A673 (cell line): Measurements from ENCODE around the gene RPS21. TPM values are rescaled to one million over a fixed set of nuclear protein-coding genes. Genes with fewer than 3 reads are reported as not detected.

Source experiments
- BruUV-seq: library from RNA; stranded (reverse); fragments of 400-500 nt; replicated peaks from 2 replicates; lab custom pipeline; 2021; lab: Mats Ljungman, UMichigan
- CTCF ChIA-PET: fragments of 300-600 bp; sonication (Branson Sonifier 250); formaldehyde crosslinking; loops from one replicate; lab custom pipeline; 2022; ENCODE audit warnings: antibody characterized with exemption; lab: Charles Lee
- POLR2A ChIA-PET: fragments of 300-600 bp; sonication (Branson Sonifier 250); formaldehyde crosslinking; loops from one replicate; lab custom pipeline; 2022; ENCODE audit warnings: antibody characterized with exemption; ENCODE audit not compliant: low non-redundant PET; lab: Charles Lee
- DNase-seq: peaks from one replicate; pipeline ENCODE4 v3.0.0-alpha.2; 2015; ENCODE audit warnings: low spot score
- H3K27ac ChIP-seq: fragments of 200-600 bp; sonication (generic); 2 replicates; pipeline ENCODE4 v1.5.1; 2016; ENCODE audit warnings: mixed run types, low read depth, mild to moderate bottlenecking, mixed read lengths, antibody characterized with exemption, low read length; ENCODE audit not compliant: poor library complexity, severe bottlenecking
- H3K27me3 ChIP-seq: fragments of 200-600 bp; sonication (generic); replicated peaks from 2 replicates; pipeline ENCODE4 v1.6.1; 2017; ENCODE audit warnings: mixed run types, low read depth, mild to moderate bottlenecking, mixed read lengths, antibody characterized with exemption, low read length; ENCODE audit not compliant: insufficient read depth, poor library complexity
- H3K36me3 ChIP-seq: fragments of 200-600 bp; sonication (generic); 2 replicates; pipeline ENCODE4 v1.6.1; 2016; ENCODE audit warnings: mixed run types, mild to moderate bottlenecking, mixed read lengths, antibody characterized with exemption, low read length; ENCODE audit not compliant: insufficient read depth, poor library complexity, severe bottlenecking
- H3K4me1 ChIP-seq: fragments of 200-600 bp; sonication (generic); 2 replicates; pipeline ENCODE4 v1.6.1; 2017; ENCODE audit warnings: mixed run types, mild to moderate bottlenecking, mixed read lengths, antibody characterized with exemption, low read length; ENCODE audit not compliant: insufficient read depth, poor library complexity, severe bottlenecking
- H3K4me3 ChIP-seq: fragments of 200-600 bp; sonication (generic); 2 replicates; pipeline ENCODE4 v1.5.1; 2016; ENCODE audit warnings: low read depth, mixed run types, mild to moderate bottlenecking, mixed read lengths, low read length; ENCODE audit not compliant: poor library complexity, severe bottlenecking
- H3K9me3 ChIP-seq: fragments of 200-600 bp; sonication (generic); 2 replicates; pipeline ENCODE4 v1.6.1; 2016; ENCODE audit warnings: mixed run types, low read depth, mild to moderate bottlenecking, mixed read lengths, antibody characterized with exemption, low read length; ENCODE audit not compliant: poor library complexity, severe bottlenecking
- EZH2 ChIP-seq: fragments of 200-600 bp; sonication (generic); IDR thresholded peaks from 2 replicates; pipeline ENCODE4 v1.6.1; 2017; ENCODE audit warnings: borderline replicate concordance, low read depth, mild to moderate bottlenecking, mixed read lengths, antibody characterized with exemption, low read length; ENCODE audit not compliant: poor library complexity, severe bottlenecking
- intact Hi-C: fragments of 100-400 bp; cut with micrococcal nuclease; formaldehyde crosslinking; loops from one replicate; pipeline ENCODE4 v1.10.0; 2022; ENCODE audit not compliant: unreplicated experiment
- total RNA-seq: library from RNA; stranded (reverse); gene quantifications from 2 replicates; pipeline ENCODE4 v1.2.3, GENCODE V29; 2021
- TF ChIP-seq, protein P1 (sequence below): fragments of 300-800, 200-600 bp; sonication (generic); conservative IDR thresholded peaks from 2 replicates; pipeline ENCODE4 v1.5.1; 2017; ENCODE audit warnings: low read depth, mild to moderate bottlenecking, antibody characterized with exemption, low read length, moderate library complexity, mixed read lengths

Gene RPS21
- total RNA-seq, 1 experiment from 2014 or later, result 1,506 TPM

DNA sequence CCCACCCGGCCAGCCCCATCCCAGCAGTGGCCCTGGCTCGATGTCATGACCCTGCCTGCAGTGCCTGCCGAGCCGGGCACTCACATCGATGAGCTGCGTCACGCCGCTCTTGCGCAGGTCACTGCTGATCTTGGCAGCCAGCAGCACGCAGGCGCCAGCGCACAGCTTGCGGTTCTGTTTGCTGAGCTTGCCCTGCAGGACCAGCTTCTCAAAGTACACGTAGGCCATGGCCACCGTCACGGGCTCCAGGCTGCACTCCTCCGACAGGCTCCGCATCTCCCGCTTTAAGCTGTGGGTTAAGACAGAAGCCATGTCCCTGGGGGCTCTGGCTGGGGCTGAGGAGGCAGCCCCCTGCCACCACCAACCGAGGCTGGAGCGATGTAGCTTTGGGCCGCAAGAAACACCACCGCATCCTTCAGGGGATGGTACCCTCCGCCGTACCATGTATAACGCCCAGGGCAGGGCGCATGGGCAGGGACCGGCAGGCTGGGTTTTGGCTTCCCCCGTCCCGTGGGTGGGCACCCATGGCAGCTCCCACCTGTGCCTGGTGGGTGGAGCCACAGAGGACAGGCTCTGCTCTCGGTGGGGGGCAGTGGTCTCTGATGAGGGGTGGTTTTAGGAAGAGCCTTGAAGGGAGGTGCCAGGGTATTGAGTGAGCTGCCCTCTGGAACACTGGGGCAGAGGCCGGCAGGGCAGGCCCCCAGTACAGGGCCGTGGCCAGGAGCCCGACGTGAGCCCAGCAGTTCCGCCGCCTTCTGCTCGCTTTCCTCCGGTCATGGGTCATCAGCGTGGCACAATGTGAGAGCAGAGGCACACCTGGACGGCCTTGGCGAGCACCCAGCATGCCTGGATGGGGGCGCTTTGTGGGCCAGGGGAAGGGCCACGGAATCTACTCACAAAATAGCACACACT, 4.5 kb downstream of the RPS21 start:
- Histone ChIP-seq H3K4me1 (peaks cover 19% of the 10 kb centered on the region), H3K27me3 (no peaks in the 10 kb centered on the region), H3K27ac (no peak overlapping the region), H3K4me3 (no peak overlapping the region), H3K36me3 (peaks cover 44% of the 10 kb centered on the region), H3K9me3 (no peaks in the 10 kb centered on the region)
- CTCF ChIA-PET, result no interaction called here
- TF ChIP-seq, protein P1, sequence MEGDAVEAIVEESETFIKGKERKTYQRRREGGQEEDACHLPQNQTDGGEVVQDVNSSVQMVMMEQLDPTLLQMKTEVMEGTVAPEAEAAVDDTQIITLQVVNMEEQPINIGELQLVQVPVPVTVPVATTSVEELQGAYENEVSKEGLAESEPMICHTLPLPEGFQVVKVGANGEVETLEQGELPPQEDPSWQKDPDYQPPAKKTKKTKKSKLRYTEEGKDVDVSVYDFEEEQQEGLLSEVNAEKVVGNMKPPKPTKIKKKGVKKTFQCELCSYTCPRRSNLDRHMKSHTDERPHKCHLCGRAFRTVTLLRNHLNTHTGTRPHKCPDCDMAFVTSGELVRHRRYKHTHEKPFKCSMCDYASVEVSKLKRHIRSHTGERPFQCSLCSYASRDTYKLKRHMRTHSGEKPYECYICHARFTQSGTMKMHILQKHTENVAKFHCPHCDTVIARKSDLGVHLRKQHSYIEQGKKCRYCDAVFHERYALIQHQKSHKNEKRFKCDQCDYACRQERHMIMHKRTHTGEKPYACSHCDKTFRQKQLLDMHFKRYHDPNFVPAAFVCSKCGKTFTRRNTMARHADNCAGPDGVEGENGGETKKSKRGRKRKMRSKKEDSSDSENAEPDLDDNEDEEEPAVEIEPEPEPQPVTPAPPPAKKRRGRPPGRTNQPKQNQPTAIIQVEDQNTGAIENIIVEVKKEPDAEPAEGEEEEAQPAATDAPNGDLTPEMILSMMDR, result no peak
- TF ChIP-seq EZH2, result no peak
- intact Hi-C loops, result no loop called here
- DNase-seq, result no peak
- no TSS peak for BruUV-seq
- POLR2A ChIA-PET, result no interaction called here

DNA sequence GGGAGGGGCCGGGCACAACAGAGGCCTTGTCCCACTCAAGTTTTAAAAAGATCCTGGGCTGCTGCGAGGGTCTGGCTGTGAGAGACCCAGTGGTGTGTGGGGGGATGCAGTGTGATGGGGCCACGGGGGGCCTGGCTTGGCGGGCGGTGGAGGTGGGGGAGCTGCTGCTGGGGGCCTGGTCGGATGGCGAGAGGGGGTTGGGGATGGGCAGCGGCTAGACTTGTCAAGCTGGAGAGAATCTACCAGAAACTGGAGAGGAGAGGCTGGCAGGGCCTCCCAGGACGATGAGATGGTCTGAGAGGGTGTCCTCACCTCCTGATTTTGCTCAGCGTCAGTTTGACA, 5.1 kb downstream of the RPS21 start:
- TF ChIP-seq EZH2, result no peak
- TF ChIP-seq, protein P1, result no peak
- H3K4me3 ChIP-seq, result no peak overlapping the region
- H3K4me1 ChIP-seq, result peaks cover 19% of the 10 kb centered on the region
- no peaks in the 10 kb centered on the region for H3K27me3 ChIP-seq
- H3K9me3 ChIP-seq, result no peaks in the 10 kb centered on the region
- peaks cover 44% of the 10 kb centered on the region for H3K36me3 ChIP-seq
- ChIA-PET CTCF (no interaction called here), POLR2A (no interaction called here)
- DNase-seq, result no peak
- BruUV-seq, result no TSS peak
- H3K27ac ChIP-seq, result no peak overlapping the region
- intact Hi-C loops, result no loop called here

DNA sequence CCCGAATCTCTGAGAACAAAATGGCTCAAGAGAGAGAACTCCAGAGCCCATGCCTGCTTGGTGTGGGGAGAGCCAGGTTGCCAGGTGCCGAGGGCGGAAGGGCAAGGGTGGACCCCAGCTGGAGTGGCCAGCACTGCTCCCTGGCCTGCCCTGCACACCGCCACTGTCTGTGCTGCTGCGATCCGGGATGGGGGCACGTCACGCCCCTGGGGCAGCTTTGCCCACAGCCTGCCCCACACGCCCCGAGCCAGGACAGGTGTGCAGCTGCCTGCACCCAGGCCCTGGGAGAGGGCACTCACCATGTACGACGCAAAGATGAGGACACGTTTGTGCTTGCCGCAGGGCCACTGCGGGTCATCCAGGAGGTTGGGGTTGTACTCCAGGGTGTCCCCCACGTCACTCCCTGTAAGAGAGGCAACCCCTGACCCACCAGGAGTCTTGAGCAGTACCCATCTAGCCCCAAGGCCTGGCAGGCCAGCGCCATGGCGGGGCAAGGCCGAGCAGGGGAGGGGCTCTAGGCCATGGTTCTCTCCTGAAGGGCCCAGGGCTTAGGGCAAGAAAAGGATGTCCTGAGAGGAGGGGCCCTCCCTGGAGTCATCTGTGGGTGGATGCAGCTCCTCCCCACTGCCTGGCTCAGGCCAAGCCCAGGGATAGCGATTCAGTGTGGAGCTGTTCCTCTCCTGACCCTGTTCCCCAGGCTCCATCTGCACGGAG, 5.9 kb downstream of the RPS21 start:
- Histone ChIP-seq H3K4me3 (no peak overlapping the region), H3K36me3 (peaks cover 39% of the 10 kb centered on the region), H3K27me3 (no peaks in the 10 kb centered on the region), H3K4me1 (peaks cover 15% of the 10 kb centered on the region), H3K9me3 (no peaks in the 10 kb centered on the region), H3K27ac (no peak overlapping the region)
- BruUV-seq, result no TSS peak
- ChIA-PET CTCF (no interaction called here), POLR2A (no interaction called here)
- intact Hi-C loops, result no loop called here
- TF ChIP-seq, protein P1, result no peak
- no peak for TF ChIP-seq EZH2
- no peak for DNase-seq
